ENCODE results near the gene MRPS12.

The MRPS12 gene

DNA sequence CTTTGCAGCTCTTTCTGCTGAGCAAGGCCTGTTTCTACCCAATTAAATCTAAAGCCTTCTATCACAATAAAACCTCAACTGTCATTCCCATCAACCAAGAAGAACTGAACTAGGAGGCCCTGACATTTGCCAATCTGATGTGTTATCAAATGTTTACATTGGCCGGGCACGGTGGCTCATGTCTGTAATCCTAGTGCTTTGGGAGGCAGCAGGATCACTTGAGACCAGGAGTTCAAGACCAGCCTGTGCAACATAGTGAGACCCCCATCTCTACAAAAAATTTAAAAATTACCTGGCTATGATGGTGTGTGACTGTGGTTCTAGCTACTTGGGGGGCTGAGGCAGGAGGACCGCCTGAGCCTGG lies 47.6 kb downstream of the MRPS12 start:
- DNase-seq = no peak

DNA sequence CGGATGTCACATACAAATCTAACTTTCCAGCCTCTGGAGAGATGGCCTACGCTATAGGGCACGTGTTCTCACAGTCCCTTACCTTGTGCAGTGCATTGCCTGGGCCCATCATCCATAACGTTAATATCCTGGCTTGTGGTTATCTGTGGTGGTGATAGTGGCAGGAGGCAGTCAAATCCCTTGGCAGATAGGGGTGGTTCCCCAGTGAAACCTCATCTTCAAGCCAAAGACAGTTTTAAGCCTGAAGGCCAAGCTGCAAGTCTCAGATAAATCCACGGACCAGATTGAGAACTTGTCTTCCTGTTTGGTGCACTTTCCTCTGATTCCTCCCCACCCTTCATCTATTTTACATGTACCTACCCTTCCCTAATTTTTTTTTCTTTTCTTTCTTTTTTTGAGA lies 49.1 kb downstream of the MRPS12 start:
- no peak for DNase-seq

DNA sequence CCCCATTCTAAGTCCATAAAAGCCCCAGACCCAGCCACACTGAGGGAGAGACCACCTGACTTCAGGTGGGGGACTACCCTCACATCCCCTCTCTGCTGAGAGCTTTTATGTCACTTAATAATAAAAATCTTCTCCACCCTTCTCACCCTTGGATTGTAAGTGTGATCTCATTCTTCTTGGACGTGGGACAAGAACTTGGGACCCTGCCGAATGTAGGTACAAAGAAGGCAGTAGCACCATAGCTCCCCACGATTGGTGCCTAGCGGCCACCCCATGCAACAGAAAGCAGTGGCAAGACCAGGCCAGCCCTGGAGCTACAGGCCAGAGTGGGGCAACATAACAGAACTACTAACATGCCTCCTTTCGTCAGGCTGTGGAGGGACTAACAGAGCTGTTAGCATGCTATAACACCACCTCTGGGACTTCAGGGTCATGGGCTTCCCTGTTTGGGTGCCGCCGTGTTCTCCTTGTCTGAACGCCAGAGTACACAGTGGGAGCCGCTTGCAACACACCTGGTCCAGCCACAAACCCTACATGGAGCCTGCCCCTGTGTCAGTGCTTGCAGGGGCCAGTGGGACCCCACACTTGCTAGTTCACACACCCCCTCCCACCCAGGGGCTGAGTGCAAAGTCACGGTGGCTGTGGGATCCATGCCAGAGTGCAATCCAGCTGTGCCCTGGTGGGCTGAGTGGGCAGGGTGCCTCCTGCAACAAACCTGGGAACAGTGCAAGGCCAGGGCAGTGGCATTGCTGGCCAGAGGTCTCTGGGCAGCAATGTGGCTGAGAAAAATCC lies 50.0 kb downstream of the MRPS12 start:
- no peak for DNase-seq
